Endodermal cell (in vitro differentiated cells): ENCODE measurements around the gene CDH4. TPM values are rescaled to one million over a fixed set of nuclear protein-coding genes. Genes with fewer than 3 reads are reported as not detected.
A peak's percentile ranks its signal among the peaks of the same experiment; 100 is the strongest.

Experiments
- DNase-seq: peaks from one replicate; pipeline ENCODE4 v3.0.0-alpha.2; 2017
- H3K27ac ChIP-seq: 2 replicates; pipeline ENCODE4 v1.5.1; 2013; ENCODE audit warnings: mild to moderate bottlenecking, low read depth, low read length, moderate library complexity
- H3K27me3 ChIP-seq: 2 replicates; pipeline ENCODE4 v1.6.1; 2013; ENCODE audit warnings: mild to moderate bottlenecking, low read length, moderate library complexity; ENCODE audit not compliant: insufficient read depth, control insufficient read depth, poor library complexity, severe bottlenecking
- H3K36me3 ChIP-seq: 2 replicates; pipeline ENCODE4 v1.7.0; 2013; ENCODE audit warnings: mild to moderate bottlenecking, low read length, moderate library complexity; ENCODE audit not compliant: control insufficient read depth, insufficient read depth
- H3K4me1 ChIP-seq: one replicate; pipeline ENCODE4 v1.7.0; 2013; ENCODE audit warnings: low read length; ENCODE audit not compliant: control insufficient read depth, insufficient read depth
- H3K4me3 ChIP-seq: 2 replicates; pipeline ENCODE4 v1.5.1; 2013; ENCODE audit warnings: mild to moderate bottlenecking, low read length, moderate library complexity
- H3K9ac ChIP-seq: 2 replicates; pipeline ENCODE4 v1.6.1; 2013; ENCODE audit warnings: mild to moderate bottlenecking, low read length, moderate library complexity; ENCODE audit not compliant: poor library complexity, severe bottlenecking; ENCODE audit errors: extremely low read depth
- H3K9me3 ChIP-seq: 2 replicates; pipeline ENCODE4 v1.6.1; 2013; ENCODE audit warnings: mild to moderate bottlenecking, low read length, moderate library complexity; ENCODE audit not compliant: control insufficient read depth
- H3K27ac Mint-ChIP-seq: 2 replicates; pipeline ENCODE4 v1.8.0; 2020; ENCODE audit warnings: mixed read lengths
- H3K27me3 Mint-ChIP-seq: 2 replicates; pipeline ENCODE4 v1.8.0; 2021; ENCODE audit warnings: mild to moderate bottlenecking, mixed read lengths; ENCODE audit not compliant: insufficient read depth
- H3K36me3 Mint-ChIP-seq: 2 replicates; pipeline ENCODE4 v1.8.0; 2020; ENCODE audit warnings: low read depth, mixed read lengths
- H3K4me1 Mint-ChIP-seq: 2 replicates; pipeline ENCODE4 v1.8.0; 2020; ENCODE audit warnings: mixed read lengths
- H3K4me3 Mint-ChIP-seq: 2 replicates; pipeline ENCODE4 v1.8.0; 2020; ENCODE audit warnings: mild to moderate bottlenecking, moderate library complexity, mixed read lengths
- H3K9me3 Mint-ChIP-seq: 2 replicates; pipeline ENCODE4 v1.8.0; 2020; ENCODE audit warnings: mild to moderate bottlenecking, mixed read lengths
- CTCF ChIP-seq: fragments of 200-600 bp; sonication (generic); conservative IDR thresholded peaks from 2 replicates; pipeline ENCODE4 v1.5.0; 2021; ENCODE audit warnings: antibody characterized with exemption, mild to moderate bottlenecking
- WGBS, 2 experiments: methylation state at CpG; one replicate each; pipeline versions ENCODE4 v1.1.5 to v1.1.7; 2013; ENCODE audit warnings: missing lambda C conversion rate in 2 of 2, mixed read lengths in 1 of 2; ENCODE audit not compliant: insufficient coverage in 1 of 2, insufficient read length in 1 of 2; 5-methylcytosine and 5-hydroxymethylcytosine counted together
- total RNA-seq, 2 donors: library from RNA; stranded (reverse); fragmentation: NEBNext Ultra II Directional in 1 of 2; extraction: Animal tissue kit (Norgen Biotek cat#: 25700) in 1 of 2; gene quantifications; 2 replicates in 1 of 2; 3 replicates in 1 of 2; pipeline ENCODE4 v1.2.1, GENCODE V29; 2021

Gene CDH4
- total RNA-seq, 2 donors from 2014 or later, result 1.8 to 5.8 TPM

GRCh38 chr20:61844621-61845020 lies 592.6 kb downstream of the CDH4 start:
- peaks cover 3% of the 10 kb centered on the region for H3K36me3 Mint-ChIP-seq
- H3K4me3 Mint-ChIP-seq, result no peak overlapping the region
- H3K36me3 ChIP-seq, result no peaks in the 10 kb centered on the region
- H3K9me3 Mint-ChIP-seq, result peaks cover 15% of the 10 kb centered on the region
- H3K27ac ChIP-seq, result peak overlapping the region; percentile 57
- H3K9ac ChIP-seq, result no peak overlapping the region
- no peak for TF ChIP-seq CTCF
- no peaks in the 10 kb centered on the region for H3K4me1 ChIP-seq
- no peak overlapping the region for H3K4me3 ChIP-seq
- H3K27ac Mint-ChIP-seq, result no peak overlapping the region
- no peaks in the 10 kb centered on the region for H3K27me3 ChIP-seq
- no peaks in the 10 kb centered on the region for H3K9me3 ChIP-seq
- 93 to 98% methylated on average over 17 of the region's 17 CpGs for WGBS, 2 experiments
- no peak for DNase-seq
- H3K4me1 Mint-ChIP-seq, result peaks cover 2% of the 10 kb centered on the region
- H3K27me3 Mint-ChIP-seq, result peaks cover 9% of the 10 kb centered on the region

DNA sequence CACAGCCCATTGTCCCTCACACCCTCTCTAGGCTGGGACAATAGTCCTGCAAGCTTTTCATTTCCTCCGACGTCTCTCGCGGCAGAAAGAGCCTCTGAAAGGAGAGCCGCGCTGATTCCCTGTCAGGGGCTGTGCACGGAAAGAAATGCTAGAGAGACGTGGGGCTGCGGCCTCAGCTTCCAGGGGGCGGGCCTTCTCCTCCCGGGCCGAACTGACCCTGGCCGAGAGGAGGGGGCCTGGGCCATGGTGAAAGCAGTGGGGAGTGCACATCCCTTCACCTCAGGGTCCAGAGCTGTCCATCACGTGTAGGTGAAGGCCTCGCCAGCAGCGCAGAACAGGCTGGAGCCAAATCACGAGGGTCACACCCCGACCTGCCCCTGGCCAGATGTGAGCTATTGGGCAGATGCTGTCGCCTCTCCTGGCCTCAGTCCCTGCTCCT lies 593.2 kb downstream of the CDH4 start:
- no peak for TF ChIP-seq CTCF
- peaks cover 15% of the 10 kb centered on the region for H3K9me3 Mint-ChIP-seq
- H3K4me3 ChIP-seq, result no peak overlapping the region
- no peak overlapping the region for H3K9ac ChIP-seq
- H3K4me1 ChIP-seq, result no peaks in the 10 kb centered on the region
- H3K4me1 Mint-ChIP-seq, result peaks cover 2% of the 10 kb centered on the region
- peaks cover 3% of the 10 kb centered on the region for H3K36me3 Mint-ChIP-seq
- H3K27me3 ChIP-seq, result no peaks in the 10 kb centered on the region
- 79 to 85% methylated on average over 12 to 19 of the region's 19 CpGs for WGBS, 2 experiments
- H3K36me3 ChIP-seq, result no peaks in the 10 kb centered on the region
- no peaks in the 10 kb centered on the region for H3K9me3 ChIP-seq
- H3K4me3 Mint-ChIP-seq, result no peak overlapping the region
- no peak for DNase-seq
- peak overlapping the region; percentile 57 for H3K27ac ChIP-seq
- H3K27me3 Mint-ChIP-seq, result peaks cover 9% of the 10 kb centered on the region
- no peak overlapping the region for H3K27ac Mint-ChIP-seq

DNA sequence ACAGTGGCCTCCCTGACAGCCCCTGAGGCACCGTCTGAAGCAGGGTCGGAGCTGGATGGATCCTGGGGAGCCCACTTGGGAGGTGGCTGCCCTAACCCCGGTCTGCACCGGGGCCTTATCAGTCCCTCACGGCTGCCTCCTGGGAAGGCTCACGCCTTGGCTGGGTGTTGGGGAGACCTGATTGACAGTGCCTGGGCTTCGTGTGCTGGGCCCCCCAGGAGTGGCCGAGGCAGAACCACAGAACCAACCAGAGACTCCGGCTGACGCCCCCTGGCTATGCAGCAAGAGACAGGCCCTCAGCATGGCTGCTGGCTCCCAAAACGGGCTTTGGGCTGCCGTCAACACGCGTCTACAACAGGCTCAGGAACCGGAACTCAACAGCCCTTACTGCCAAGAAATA lies 594.0 kb downstream of the CDH4 start:
- Histone ChIP-seq H3K4me1 (no peaks in the 10 kb centered on the region), H3K27ac (no peak overlapping the region), H3K9ac (no peak overlapping the region), H3K9me3 (no peaks in the 10 kb centered on the region), H3K36me3 (no peaks in the 10 kb centered on the region), H3K27me3 (no peaks in the 10 kb centered on the region), H3K4me3 (no peak overlapping the region)
- no peak for TF ChIP-seq CTCF
- Mint-ChIP-seq H3K27me3 (peaks cover 9% of the 10 kb centered on the region), H3K4me3 (no peak overlapping the region), H3K36me3 (peaks cover 3% of the 10 kb centered on the region), H3K9me3 (peaks cover 15% of the 10 kb centered on the region), H3K4me1 (peaks cover 2% of the 10 kb centered on the region), H3K27ac (no peak overlapping the region)
- DNase-seq, result no peak
- WGBS, 2 experiments, result 90 to 92% methylated on average over 5 to 15 of the region's 15 CpGs
